H1 (cell line): ENCODE results near the gene GTPBP6.

Source experiments
- YY1 ChIP-seq: IDR thresholded peaks from 2 replicates; pipeline ENCODE4 v1.6.1; 2011; ENCODE audit warnings: low read depth, mild to moderate bottlenecking, low read length
- TF ChIP-seq, protein P1 (sequence below), 3 experiments: IDR thresholded peaks; 1 replicate in 2 of 3; 2 replicates in 1 of 3; pipeline versions ENCODE4 v1.5.1 to v1.6.1; 2011; ENCODE audit warnings: low read length in 3 of 3, mild to moderate bottlenecking in 3 of 3, inconsistent platforms in 2 of 3, low read depth in 1 of 3, moderate library complexity in 1 of 3; ENCODE audit not compliant: insufficient read depth in 1 of 3; ENCODE audit errors: control extremely low read depth in 1 of 3

DNA sequence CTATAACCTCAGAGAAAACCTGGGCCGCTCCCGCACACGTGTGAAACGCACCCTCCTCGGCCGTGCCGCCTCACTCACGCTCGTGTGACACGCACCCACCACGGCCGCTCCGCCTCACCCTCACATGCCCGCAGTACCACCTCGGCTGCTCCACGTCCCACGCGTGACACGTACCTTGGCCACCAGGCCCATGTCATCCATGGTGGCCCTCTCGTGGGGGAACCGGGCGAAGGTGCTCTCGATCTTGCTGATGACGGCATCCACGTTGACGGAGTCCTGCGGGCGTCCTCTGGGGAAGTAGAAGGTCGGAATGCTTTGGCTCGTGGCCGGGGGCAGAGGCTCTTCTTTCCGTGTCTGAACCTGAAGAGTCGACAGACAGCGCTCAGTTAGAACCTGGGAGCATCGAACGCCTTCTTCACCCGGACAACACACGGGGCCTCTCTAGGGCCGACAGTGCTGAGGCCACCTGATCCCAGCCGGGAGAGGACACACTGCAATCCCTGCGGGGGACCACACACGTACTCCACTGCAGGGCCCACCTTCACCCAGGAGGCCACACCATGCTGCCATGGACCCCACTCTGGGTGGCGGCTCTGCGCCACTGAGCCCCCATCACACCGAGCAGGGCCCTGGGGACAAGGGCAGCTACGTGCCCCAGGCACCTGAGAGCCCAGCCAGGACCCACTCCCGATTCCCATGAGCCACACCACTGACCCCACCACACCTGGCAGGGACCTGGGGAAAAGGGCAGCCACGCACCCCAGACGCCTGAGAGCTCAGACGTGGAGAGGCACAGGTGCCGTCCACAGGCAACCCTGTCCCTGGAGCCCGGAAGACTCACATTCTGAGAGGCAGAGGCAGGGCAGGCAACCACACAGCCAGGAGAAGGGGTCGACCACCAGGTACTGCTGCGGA is 42.9 kb upstream of the GTPBP6 start:
- TF ChIP-seq YY1: no peak
- TF ChIP-seq, protein P1, sequence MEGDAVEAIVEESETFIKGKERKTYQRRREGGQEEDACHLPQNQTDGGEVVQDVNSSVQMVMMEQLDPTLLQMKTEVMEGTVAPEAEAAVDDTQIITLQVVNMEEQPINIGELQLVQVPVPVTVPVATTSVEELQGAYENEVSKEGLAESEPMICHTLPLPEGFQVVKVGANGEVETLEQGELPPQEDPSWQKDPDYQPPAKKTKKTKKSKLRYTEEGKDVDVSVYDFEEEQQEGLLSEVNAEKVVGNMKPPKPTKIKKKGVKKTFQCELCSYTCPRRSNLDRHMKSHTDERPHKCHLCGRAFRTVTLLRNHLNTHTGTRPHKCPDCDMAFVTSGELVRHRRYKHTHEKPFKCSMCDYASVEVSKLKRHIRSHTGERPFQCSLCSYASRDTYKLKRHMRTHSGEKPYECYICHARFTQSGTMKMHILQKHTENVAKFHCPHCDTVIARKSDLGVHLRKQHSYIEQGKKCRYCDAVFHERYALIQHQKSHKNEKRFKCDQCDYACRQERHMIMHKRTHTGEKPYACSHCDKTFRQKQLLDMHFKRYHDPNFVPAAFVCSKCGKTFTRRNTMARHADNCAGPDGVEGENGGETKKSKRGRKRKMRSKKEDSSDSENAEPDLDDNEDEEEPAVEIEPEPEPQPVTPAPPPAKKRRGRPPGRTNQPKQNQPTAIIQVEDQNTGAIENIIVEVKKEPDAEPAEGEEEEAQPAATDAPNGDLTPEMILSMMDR (IDR thresholded peaks at IDR 0.05; ENCODE audit: control extremely low read depth in 1 of 3, insufficient read depth in 1 of 3, low read depth in 1 of 3, low read length in 3 of 3): no peak
